WTC11 (cell line): ENCODE data around the gene DNM1. TPM values are rescaled to one million over a fixed set of nuclear protein-coding genes. Genes with fewer than 3 reads are reported as not detected.

Experiments used
- ATAC-seq: fragments of 200-7000 bp; cut with Tn5 transposase; 2 replicates; pipeline ENCODE4 v1.10.0; 2021; ENCODE audit warnings: mild to moderate bottlenecking, moderate library complexity
- Bru-seq: library from RNA; stranded (reverse); fragments of 400-500 nt; gene quantifications from one replicate; lab custom pipeline; 2021; lab: Mats Ljungman, UMichigan
- CTCF ChIA-PET: fragments of 300-600 bp; sonication (Branson Sonifier 250); formaldehyde crosslinking; loops from one replicate; lab custom pipeline; 2021; ENCODE audit warnings: antibody characterized with exemption; lab: Charles Lee
- POLR2A ChIA-PET: fragments of 350-600 bp; sonication (Branson Sonifier 250); formaldehyde crosslinking; loops from one replicate; lab custom pipeline; 2021; ENCODE audit warnings: antibody characterized with exemption; lab: Charles Lee
- DNase-seq: peaks from one replicate; pipeline ENCODE4 v3.0.0; 2021; ENCODE audit warnings: low spot score
- H3K27ac Mint-ChIP-seq: 2 replicates; pipeline ENCODE4 v1.8.0; 2021; ENCODE audit warnings: mixed read lengths
- H3K27me3 Mint-ChIP-seq: 2 replicates; pipeline ENCODE4 v1.8.0; 2021; ENCODE audit warnings: low read depth, mild to moderate bottlenecking, moderate library complexity, mixed read lengths
- H3K36me3 Mint-ChIP-seq: 2 replicates; pipeline ENCODE4 v1.8.0; 2021; ENCODE audit warnings: mixed read lengths
- H3K4me1 Mint-ChIP-seq: 2 replicates; pipeline ENCODE4 v1.8.0; 2022; ENCODE audit warnings: mixed read lengths
- H3K4me3 Mint-ChIP-seq: 2 replicates; pipeline ENCODE4 v1.8.0; 2021; ENCODE audit warnings: mild to moderate bottlenecking, moderate library complexity, mixed read lengths
- H3K9me3 Mint-ChIP-seq: 2 replicates; pipeline ENCODE4 v1.8.0; 2021; ENCODE audit warnings: mixed read lengths
- ATF1 ChIP-seq: sonication (generic); formaldehyde crosslinking; IDR thresholded peaks from 2 replicates; pipeline ENCODE4 v1.8.1; 2023; ENCODE audit warnings: mild to moderate bottlenecking, moderate library complexity, missing genetic modification reagents
- ATF2 ChIP-seq: sonication (generic); formaldehyde crosslinking; IDR thresholded peaks from 2 replicates; pipeline ENCODE4 v1.8.1; 2022; ENCODE audit warnings: low read depth, missing genetic modification reagents, borderline replicate concordance
- ATF3 ChIP-seq: sonication (generic); formaldehyde crosslinking; conservative IDR thresholded peaks from 2 replicates; pipeline ENCODE4 v1.8.1; 2022; ENCODE audit warnings: mild to moderate bottlenecking, missing genetic modification reagents
- CDX4 ChIP-seq: fragments of 250-450 bp; sonication (Bioruptor Pico); IDR thresholded peaks from 2 replicates; pipeline ENCODE4 v1.9.0; 2021; ENCODE audit warnings: moderate library complexity, mild to moderate bottlenecking, inconsistent platforms, borderline replicate concordance
- CTCF ChIP-seq: fragments of 200-600 bp; IDR thresholded peaks from 2 replicates; pipeline ENCODE4 v1.8.0; 2022; ENCODE audit warnings: antibody characterized with exemption
- E2F5 ChIP-seq: sonication (generic); formaldehyde crosslinking; IDR thresholded peaks from 2 replicates; pipeline ENCODE4 v1.8.1; 2022; ENCODE audit warnings: mild to moderate bottlenecking, moderate library complexity, missing genetic modification reagents
- ERG ChIP-seq: fragments of 250-450 bp; sonication (Bioruptor Pico); IDR thresholded peaks from 2 replicates; pipeline ENCODE4 v1.8.0; 2021; ENCODE audit warnings: mild to moderate bottlenecking
- ESRRA ChIP-seq: sonication (generic); formaldehyde crosslinking; IDR thresholded peaks from 2 replicates; pipeline ENCODE4 v1.8.1; 2022; ENCODE audit warnings: mild to moderate bottlenecking, missing genetic modification reagents, borderline replicate concordance
- ETV6 ChIP-seq: sonication (generic); formaldehyde crosslinking; IDR thresholded peaks from 2 replicates; pipeline ENCODE4 v1.8.1; 2022; ENCODE audit warnings: mild to moderate bottlenecking, missing genetic modification reagents
- FOXP1 ChIP-seq: sonication (generic); formaldehyde crosslinking; IDR thresholded peaks from 2 replicates; pipeline ENCODE4 v1.8.0; 2022; ENCODE audit warnings: missing genetic modification reagents, mild to moderate bottlenecking, moderate library complexity, borderline replicate concordance
- FOXP4 ChIP-seq: sonication (generic); formaldehyde crosslinking; IDR thresholded peaks from 2 replicates; pipeline ENCODE4 v1.8.0; 2022; ENCODE audit warnings: mild to moderate bottlenecking, missing genetic modification reagents
- IRF2 ChIP-seq: sonication (generic); formaldehyde crosslinking; IDR thresholded peaks from 2 replicates; pipeline ENCODE4 v1.8.0; 2022; ENCODE audit warnings: low read depth, missing genetic modification reagents, borderline replicate concordance
- JUN ChIP-seq: sonication (generic); formaldehyde crosslinking; IDR thresholded peaks from 2 replicates; pipeline ENCODE4 v1.8.0; 2023; ENCODE audit warnings: mild to moderate bottlenecking, missing genetic modification reagents
- PRDM15 ChIP-seq: sonication (generic); formaldehyde crosslinking; IDR thresholded peaks from 2 replicates; pipeline ENCODE4 v1.8.0; 2022; ENCODE audit warnings: missing genetic modification reagents
- SP1 ChIP-seq: sonication (generic); formaldehyde crosslinking; conservative IDR thresholded peaks from 2 replicates; pipeline ENCODE4 v1.8.1; 2022; ENCODE audit warnings: missing genetic modification reagents
- TCF7 ChIP-seq: sonication (generic); formaldehyde crosslinking; IDR thresholded peaks from 2 replicates; pipeline ENCODE4 v1.8.0; 2022; ENCODE audit warnings: mild to moderate bottlenecking, low read depth, missing genetic modification reagents, moderate library complexity
- TEAD1 ChIP-seq: sonication (generic); formaldehyde crosslinking; IDR thresholded peaks from 2 replicates; pipeline ENCODE4 v1.8.0; 2022; ENCODE audit warnings: mild to moderate bottlenecking, missing genetic modification reagents
- USF1 ChIP-seq: sonication (generic); formaldehyde crosslinking; IDR thresholded peaks from 2 replicates; pipeline ENCODE4 v1.8.0; 2022; ENCODE audit warnings: mild to moderate bottlenecking, missing genetic modification reagents
- long read RNA-seq, 3 experiments: library from RNA in 1 of 3; library from capped mRNA in 1 of 3; library from polyadenylated mRNA in 1 of 3; unstranded in 2 of 3; stranded (forward) in 1 of 3; transcript quantifications; one replicate each; pipeline ENCODE4 v2.0.0, GENCODE V29; 2021
- total RNA-seq: library from RNA; stranded (reverse); gene quantifications from 3 replicates; pipeline ENCODE4 v1.2.3, GENCODE V29; 2021

The DNM1 gene
- 79.0 to 105 TPM (median 92.4 TPM) in 3 replicates for total RNA-seq
- percentile 72 among the genes with signal in this experiment for Bru-seq, nascent RNA
- long read RNA-seq, experiment 1, partial matches to known transcripts, result 34 of 79 reads
- long read RNA-seq, experiment 1, other reads (novel, unspliced or antisense), result 42 of 79 reads
- long read RNA-seq, experiment 2, partial matches to known transcripts, result 5 of 14 reads
- long read RNA-seq, experiment 2, other reads (novel, unspliced or antisense), result 6 of 14 reads
- long read RNA-seq, experiment 3, result 0 reads

- peaks cover 24% of the 10 kb centered on the region for H3K4me1 Mint-ChIP-seq
- DNase-seq, result peak; percentile 73
- no peaks in the 10 kb centered on the region for H3K27me3 Mint-ChIP-seq
- H3K27ac Mint-ChIP-seq, result peak within 1 kb of the TSS; percentile 3; the same call in 1 of the 2 replicates
- no peaks in the 10 kb centered on the region for H3K9me3 Mint-ChIP-seq
- peak; percentile 74 for ATAC-seq
- H3K36me3 Mint-ChIP-seq, result no peaks in the 10 kb centered on the region
- no peak for TF ChIP-seq FOXP1
- peak; percentile 8; the same call in 1 of the 2 replicates for TF ChIP-seq FOXP4 (CRISPR knock-in tag)
- no peak for TF ChIP-seq ATF2 (CRISPR knock-in tag)
- TF ChIP-seq PRDM15 (CRISPR knock-in tag), result peak; percentile 19; the same call in 1 of the 2 replicates
- no peak for TF ChIP-seq ERG (CRISPR knock-in tag)
- TF ChIP-seq ATF1 (CRISPR knock-in tag), result no peak
- no peak for TF ChIP-seq USF1 (CRISPR knock-in tag)
- TF ChIP-seq ATF3, result no peak
- TF ChIP-seq TEAD1 (CRISPR knock-in tag), result peak; percentile 66; the same call in 1 of the 2 replicates
- no peak for TF ChIP-seq JUN
- no peak for TF ChIP-seq CDX4 (CRISPR knock-in tag)
- no peak for TF ChIP-seq SP1 (CRISPR knock-in tag)
- peak; percentile 94 for TF ChIP-seq CTCF
- 0 out of 2 replicates have a peak, but pooled peaks have one; percentile 32 for TF ChIP-seq E2F5 (CRISPR knock-in tag)
- TF ChIP-seq ETV6 (CRISPR knock-in tag), result 0 out of 2 replicates have a peak, but pooled peaks have one; percentile 31
- TF ChIP-seq TCF7 (CRISPR knock-in tag), result no peak
- TF ChIP-seq IRF2, result no peak
- no peak for TF ChIP-seq ESRRA (CRISPR knock-in tag)
- TF ChIP-seq, all 79 proteins: peak for 6
- H3K4me3 Mint-ChIP-seq, result peak within 1 kb of the TSS; percentile 76
- ChIA-PET POLR2A (no interaction called here), CTCF (interaction anchor here (0.6 to 2.0 kb wide), 19 partner anchors 8 to 440 kb away, joined by 3 to 23 read pairs (median 4); partner anchors contain the start of genes BBLN and CERCAM)
Measured at GRCh38 chr9:128203024-128203706, at the start of gene DNM1. TSS of gene DNM1 (plus strand) at chr9:128203379. CDS start at chr9:128203471, 92 bp downstream.
